ENCODE measurements around the gene EYS. TPM values are rescaled to one million over a fixed set of nuclear protein-coding genes. Genes with fewer than 3 reads are reported as not detected.

Gene EYS
- polyA plus RNA-seq, 1 of the 3 experiments (the other 2 are of a cell fraction) = 0.05 TPM

- H2AFZ ChIP-seq (ENCODE audit: low read depth) = no peak overlapping the region
- no peaks in the 10 kb centered on the region for H3F3A ChIP-seq (replicated peaks; ENCODE audit: insufficient read depth)
- no peaks in the 10 kb centered on the region for H3K4me1 ChIP-seq (ENCODE audit: control insufficient read depth in 1 of 2, insufficient read depth in 2 of 2, low read depth in 1 of 2, low read length in 1 of 2)
- H3K79me2 ChIP-seq (ENCODE audit: insufficient read depth) = no peaks in the 10 kb centered on the region
- no peaks in the 10 kb centered on the region for H3K36me3 ChIP-seq (replicated peaks in 1 of 2; ENCODE audit: control insufficient read depth in 1 of 2, insufficient read depth in 2 of 2, low read length in 1 of 2)
- no peaks in the 10 kb centered on the region for H3K9me3 ChIP-seq
- no peaks in the 10 kb centered on the region for H4K20me1 ChIP-seq (ENCODE audit: insufficient read depth)
- WGBS (ENCODE audit: low lambda C conversion rate) = 60% methylated on average over 3 of the region's 3 CpGs
- no peaks in the 10 kb centered on the region for H3K9me2 ChIP-seq
- no peaks in the 10 kb centered on the region for H3K27me3 ChIP-seq (ENCODE audit: insufficient read depth)
- no peak overlapping the region for H3K27ac ChIP-seq (ENCODE audit: low read depth in 2 of 2, low read length in 1 of 2)
- ChIA-PET POLR2A (no interaction called here), CTCF (no interaction called here)
- H3K9ac ChIP-seq = no peak overlapping the region
- no peak overlapping the region for H3K4me3 ChIP-seq (ENCODE audit: low read depth in 2 of 2, low read length in 1 of 2)
- no peak for TF ChIP-seq GATA2 (CRISPR knock-in tag; IDR thresholded peaks at IDR 0.05)
- no peak overlapping the region for H3K4me2 ChIP-seq
- no peak for DNase-seq
Measured at GRCh38 chr6:64257586-64257985, 1449.4 kb downstream of the EYS start.

GRCh38 chr6:64256483-64256882 lies 1450.5 kb downstream of the EYS start:
- Histone ChIP-seq H3K4me2 (no peak overlapping the region), H3K27me3 (ENCODE audit: insufficient read depth) (no peaks in the 10 kb centered on the region), H2AFZ (ENCODE audit: low read depth) (no peak overlapping the region), H3K36me3 (replicated peaks in 1 of 2; ENCODE audit: control insufficient read depth in 1 of 2, insufficient read depth in 2 of 2, low read length in 1 of 2) (no peaks in the 10 kb centered on the region), H3K4me1 (ENCODE audit: control insufficient read depth in 1 of 2, insufficient read depth in 2 of 2, low read depth in 1 of 2, low read length in 1 of 2) (no peaks in the 10 kb centered on the region), H3K9me2 (no peaks in the 10 kb centered on the region), H3F3A (replicated peaks; ENCODE audit: insufficient read depth) (no peaks in the 10 kb centered on the region), H3K4me3 (ENCODE audit: low read depth in 2 of 2, low read length in 1 of 2) (no peak overlapping the region), H3K79me2 (ENCODE audit: insufficient read depth) (no peaks in the 10 kb centered on the region), H3K27ac (ENCODE audit: low read depth in 2 of 2, low read length in 1 of 2) (no peak overlapping the region), H3K9me3 (no peaks in the 10 kb centered on the region), H4K20me1 (ENCODE audit: insufficient read depth) (no peaks in the 10 kb centered on the region), H3K9ac (no peak overlapping the region)
- WGBS (ENCODE audit: low lambda C conversion rate) = 59% methylated on average over 3 of the region's 3 CpGs
- no peak for DNase-seq
- TF ChIP-seq FOXM1 (IDR thresholded peaks at IDR 0.05; ENCODE audit: low read depth) (no peak), GATA2 (CRISPR knock-in tag; IDR thresholded peaks at IDR 0.05) (no peak), EP300 (IDR thresholded peaks at IDR 0.05; ENCODE audit: borderline replicate concordance in 1 of 2, low read depth in 1 of 2, low read length in 1 of 2) (no peak), JUND (IDR thresholded peaks at IDR 0.05) (no peak), GABPA (IDR thresholded peaks at IDR 0.05; ENCODE audit: low read depth) (no peak), YY1 (IDR thresholded peaks at IDR 0.05; ENCODE audit: low read depth) (no peak), SMC3 (IDR thresholded peaks at IDR 0.05; ENCODE audit: low read depth, low read length) (no peak), MAX (IDR thresholded peaks at IDR 0.05; ENCODE audit: low read depth) (no peak), IRF3 (IDR thresholded peaks at IDR 0.05; ENCODE audit: low read depth, low read length) (no peak), RCOR1 (IDR thresholded peaks at IDR 0.05; ENCODE audit: low read length) (no peak), PBX3 (IDR thresholded peaks at IDR 0.05) (no peak), NFIC (IDR thresholded peaks at IDR 0.05; ENCODE audit: borderline replicate concordance) (no peak), ELF1 (IDR thresholded peaks at IDR 0.05) (no peak), RFX5 (IDR thresholded peaks at IDR 0.05; ENCODE audit: low read length) (no peak), USF2 (IDR thresholded peaks at IDR 0.05; ENCODE audit: borderline replicate concordance, low read depth, low read length) (no peak), CTCF (IDR thresholded peaks at IDR 0.05) (no peak), SIN3A (IDR thresholded peaks at IDR 0.05; ENCODE audit: borderline replicate concordance, low read depth, low read length) (no peak), USF1 (IDR thresholded peaks at IDR 0.05; ENCODE audit: borderline replicate concordance, low read depth) (no peak)
- POLR2A ChIA-PET = no interaction called here
- CTCF ChIA-PET = interaction anchor here (0.5 to 0.7 kb wide), 2 partner anchors 8 to 68 kb away, joined by 3 read pairs; no protein-coding TSS in a partner anchor

All from SK-N-SH (cell line).